SK-N-SH treated with all-trans-retinoic acid at 6 μM for 48 hours (cell line): ENCODE results near the gene KRT85.

ENCODE experiments used
- ATAC-seq: fragments of 200-7000 bp; cut with Tn5 transposase; 3 replicates; pipeline ENCODE4 v1.9.1; 2020; ENCODE audit warnings: mild to moderate bottlenecking, moderate library complexity
- ARNTL ChIP-seq: fragments of 450-650 bp; formaldehyde crosslinking; IDR thresholded peaks from 2 replicates; pipeline ENCODE4 v1.5.0; 2020; ENCODE audit warnings: low read depth, mild to moderate bottlenecking, moderate library complexity, borderline replicate concordance
- BACH2 ChIP-seq: fragments of 250-450 bp; sonication (Bioruptor Pico); IDR thresholded peaks from 2 replicates; pipeline ENCODE4 v1.9.0; 2021; ENCODE audit warnings: mild to moderate bottlenecking, borderline replicate concordance
- CSDC2 ChIP-seq: fragments of 250-450 bp; sonication (Bioruptor Pico); IDR thresholded peaks from 2 replicates; pipeline ENCODE4 v1.5.0; 2020; ENCODE audit warnings: mild to moderate bottlenecking, moderate library complexity
- CSRNP3 ChIP-seq: fragments of 250-450 bp; sonication (Bioruptor Pico); IDR thresholded peaks from 2 replicates; pipeline ENCODE4 v1.5.1; 2021; ENCODE audit warnings: mild to moderate bottlenecking, moderate library complexity
- ESRRG ChIP-seq: fragments of 250-450 bp; sonication (Bioruptor Pico); IDR thresholded peaks from 2 replicates; pipeline ENCODE4 v1.6.1; 2021; ENCODE audit warnings: mild to moderate bottlenecking
- GLIS3 ChIP-seq: fragments of 250-450 bp; sonication (Bioruptor Pico); IDR thresholded peaks from 2 replicates; pipeline ENCODE4 v1.5.0; 2020; ENCODE audit warnings: mild to moderate bottlenecking, moderate library complexity
- PATZ1 ChIP-seq: fragments of 250-450 bp; sonication (Bioruptor Pico); IDR thresholded peaks from 2 replicates; pipeline ENCODE4 v1.8.0; 2020; ENCODE audit warnings: mild to moderate bottlenecking, moderate library complexity, borderline replicate concordance
- POU6F1 ChIP-seq: fragments of 250-450 bp; sonication (Bioruptor Pico); IDR thresholded peaks from 2 replicates; pipeline ENCODE4 v1.8.0; 2021; ENCODE audit warnings: low read depth, mild to moderate bottlenecking, moderate library complexity, borderline replicate concordance
- RARB ChIP-seq: fragments of 250-450 bp; sonication (Bioruptor Pico); IDR thresholded peaks from 2 replicates; pipeline ENCODE4 v1.8.0; 2021; ENCODE audit warnings: mild to moderate bottlenecking, moderate library complexity
- TCF4 ChIP-seq: fragments of 250-450 bp; sonication (Bioruptor Pico); IDR thresholded peaks from 2 replicates; pipeline ENCODE4 v1.8.0; 2021; ENCODE audit warnings: mild to moderate bottlenecking, moderate library complexity, borderline replicate concordance
- TOX ChIP-seq: fragments of 250-450 bp; sonication (Bioruptor Pico); IDR thresholded peaks from 2 replicates; pipeline ENCODE4 v1.8.0; 2021; ENCODE audit warnings: mild to moderate bottlenecking, moderate library complexity, borderline replicate concordance
- TSHZ2 ChIP-seq: fragments of 250-450 bp; sonication (Bioruptor Pico); IDR thresholded peaks from 2 replicates; pipeline ENCODE4 v1.5.0; 2020; ENCODE audit warnings: mild to moderate bottlenecking, moderate library complexity
- ZC3H10 ChIP-seq: fragments of 250-450 bp; sonication (Bioruptor Pico); IDR thresholded peaks from 2 replicates; pipeline ENCODE4 v1.5.1; 2021; ENCODE audit warnings: mild to moderate bottlenecking, moderate library complexity
- ZFP3 ChIP-seq: fragments of 250-450 bp; sonication (Bioruptor Pico); IDR thresholded peaks from 2 replicates; pipeline ENCODE4 v1.5.0; 2020; ENCODE audit warnings: mild to moderate bottlenecking, moderate library complexity
- ZFP30 ChIP-seq: fragments of 450-650 bp; formaldehyde crosslinking; IDR thresholded peaks from 2 replicates; pipeline ENCODE4 v1.5.0; 2022; ENCODE audit warnings: mild to moderate bottlenecking, moderate library complexity
- ZNF565 ChIP-seq: fragments of 450-650 bp; formaldehyde crosslinking; conservative IDR thresholded peaks from 2 replicates; pipeline ENCODE4 v1.5.0; 2020; ENCODE audit warnings: low read depth, mild to moderate bottlenecking, moderate library complexity
- ZNF70 ChIP-seq: fragments of 450-650 bp; formaldehyde crosslinking; IDR thresholded peaks from 2 replicates; pipeline ENCODE4 v1.5.0; 2020; ENCODE audit warnings: mild to moderate bottlenecking, moderate library complexity
- ZNF8 ChIP-seq: fragments of 450-650 bp; formaldehyde crosslinking; IDR thresholded peaks from 2 replicates; pipeline ENCODE4 v1.5.0; 2020; ENCODE audit warnings: mild to moderate bottlenecking, moderate library complexity

Gene KRT85

GRCh38 chr12:52385226-52385702 lies 18.0 kb upstream of the KRT85 start, which contains the start of gene KRT84:
Gene KRT84, minus strand, starts transcription at chr12:52385652. Its CDS starts 67 bp downstream, at chr12:52385585.
- ATAC-seq: no peak
- TF ChIP-seq RARB (CRISPR knock-in tag): no peak
- TF ChIP-seq ZFP3: no peak
- no peak for TF ChIP-seq ZNF565
- TF ChIP-seq ESRRG: no peak
- no peak for TF ChIP-seq CSRNP3 (CRISPR knock-in tag)
- no peak for TF ChIP-seq GLIS3 (CRISPR knock-in tag)
- no peak for TF ChIP-seq TSHZ2 (CRISPR knock-in tag)
- TF ChIP-seq TOX (CRISPR knock-in tag): no peak
- TF ChIP-seq POU6F1 (CRISPR knock-in tag): no peak
- TF ChIP-seq CSDC2: no peak
- no peak for TF ChIP-seq ZFP30 (CRISPR knock-in tag)
- no peak for TF ChIP-seq BACH2 (CRISPR knock-in tag)
- TF ChIP-seq ARNTL (CRISPR knock-in tag): no peak

GRCh38 chr12:52383331-52383730 lies 16.1 kb upstream of the KRT85 start:
- ATAC-seq: no peak
- TF ChIP-seq ZFP30 (CRISPR knock-in tag) (no peak), PATZ1 (CRISPR knock-in tag) (no peak), TSHZ2 (CRISPR knock-in tag) (no peak)

- ATAC-seq: no peak
- TF ChIP-seq TSHZ2 (CRISPR knock-in tag): no peak
- TF ChIP-seq BACH2 (CRISPR knock-in tag): no peak
- TF ChIP-seq TCF4 (CRISPR knock-in tag): no peak
- no peak for TF ChIP-seq ARNTL (CRISPR knock-in tag)
- no peak for TF ChIP-seq CSRNP3 (CRISPR knock-in tag)
- TF ChIP-seq ZC3H10 (CRISPR knock-in tag): no peak
- TF ChIP-seq ZFP30 (CRISPR knock-in tag): no peak
- no peak for TF ChIP-seq POU6F1 (CRISPR knock-in tag)
- no peak for TF ChIP-seq RARB (CRISPR knock-in tag)
- TF ChIP-seq TOX (CRISPR knock-in tag): no peak
- TF ChIP-seq ZNF70 (CRISPR knock-in tag): no peak
- no peak for TF ChIP-seq ZNF8 (CRISPR knock-in tag)
- TF ChIP-seq ESRRG: no peak
These were observed 15.6 kb upstream of the KRT85 start for GRCh38 chr12:52382854-52383253.
